Activated gamma-delta T cell (primary cell): ENCODE measurements around the gene TMEM72.

Experiments used
- DNase-seq: peaks from one replicate; lab custom pipeline; 2025; lab: John Stamatoyannopoulos, UW

The TMEM72 gene

GRCh38 chr10:44980309-44981171 lies 69.4 kb downstream of the TMEM72 start:
- no peak for DNase-seq

- no peak for DNase-seq
These were observed 70.3 kb downstream of the TMEM72 start for GRCh38 chr10:44981172-44982113.

GRCh38 chr10:44982114-44982460 lies 71.0 kb downstream of the TMEM72 start:
- DNase-seq: no peak

GRCh38 chr10:44982496-44982895 lies 71.4 kb downstream of the TMEM72 start:
- no peak for DNase-seq

GRCh38 chr10:44983066-44983894 lies 72.1 kb downstream of the TMEM72 start:
- no peak for DNase-seq

- no peak for DNase-seq
These were observed 72.8 kb downstream of the TMEM72 start for GRCh38 chr10:44983895-44984278.

- DNase-seq: no peak
These were observed 73.5 kb downstream of the TMEM72 start for GRCh38 chr10:44984671-44985101.

- DNase-seq: no peak
These were observed 74.1 kb downstream of the TMEM72 start for GRCh38 chr10:44985175-44985681.

- DNase-seq: no peak
These were observed 75.0 kb downstream of the TMEM72 start for GRCh38 chr10:44986179-44986578.
